ENCODE measurements around the gene ERP27. TPM values are rescaled to one million over a fixed set of nuclear protein-coding genes. Genes with fewer than 3 reads are reported as not detected.

Gene ERP27
- polyA plus RNA-seq, 10 donors: 0.14 to 1.2 (median 0.55) TPM; not detected in 1

DNA sequence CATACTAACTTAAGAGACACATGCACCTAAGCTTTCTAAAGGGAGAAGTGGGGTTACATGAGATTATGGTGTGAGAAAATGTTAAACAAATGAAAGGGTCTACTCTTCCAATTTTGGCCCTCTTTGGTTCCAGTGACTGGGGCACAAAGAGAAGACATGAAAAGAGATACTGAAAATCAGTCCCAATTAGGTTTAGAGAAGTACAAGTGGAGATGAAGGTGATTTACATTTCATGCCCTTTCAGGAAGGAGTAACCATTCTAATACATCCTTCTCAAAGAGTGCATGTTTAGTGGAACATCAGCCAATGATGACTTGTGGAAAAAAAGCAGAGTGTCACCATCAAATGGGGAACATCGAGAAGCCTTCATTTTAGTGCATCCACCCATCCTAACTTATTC, 67.1 kb downstream of the ERP27 start:
- no peak for DNase-seq

DNA sequence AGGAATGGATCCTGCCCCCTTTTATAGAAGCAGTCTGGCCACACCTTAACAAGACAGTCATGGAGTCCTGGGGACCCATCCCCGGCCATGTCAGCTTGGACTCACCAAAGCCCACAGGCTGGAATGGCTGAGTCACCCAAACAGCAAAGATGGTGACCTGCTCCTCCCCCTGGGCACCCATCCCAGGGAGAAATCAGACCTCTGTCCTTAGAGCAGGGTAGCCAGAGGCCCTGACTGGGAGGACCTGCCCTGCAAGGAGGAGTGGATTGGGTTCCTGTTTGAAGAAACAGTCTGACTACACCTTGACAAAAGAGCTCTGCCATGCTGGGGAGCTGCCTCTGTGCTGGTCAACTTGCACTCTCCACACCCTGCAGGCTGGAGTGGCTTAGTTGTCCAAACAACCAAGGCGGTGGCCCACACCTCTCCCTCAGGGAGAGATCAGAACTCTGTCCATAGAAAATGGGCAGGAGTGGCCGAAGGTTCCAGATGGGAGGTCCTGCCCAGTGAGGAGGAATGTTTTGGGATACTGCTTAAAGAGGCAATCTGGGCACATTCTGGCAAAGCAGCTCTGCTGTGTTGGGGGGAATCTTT, 69.3 kb downstream of the ERP27 start:
- DNase-seq: no peak

Other genes starting within 250 kb of the ERP27 start
- gene GUCY2C, start 241.9 kb downstream of the ERP27 start, polyA plus RNA-seq (ENCODE audit: insufficient read length in 10 of 10): under 1 TPM; 0.13 to 0.38 (median 0.25) TPM
- 10 to 100 TPM; 49.0 to 71.0 (median 58.8) TPM for gene WBP11, start 135.1 kb downstream of the ERP27 start, polyA plus RNA-seq (ENCODE audit: insufficient read length in 10 of 10)
- gene C12orf60, start 134.9 kb downstream of the ERP27 start, polyA plus RNA-seq (ENCODE audit: insufficient read length in 10 of 10): 1 to 10 TPM in 8 of 10 donors, under 1 TPM in 2; 0.73 to 2.5 (median 1.3) TPM
- gene SMCO3, start 124.4 kb downstream of the ERP27 start, polyA plus RNA-seq (ENCODE audit: insufficient read length in 10 of 10): under 1 TPM; 0.08 to 0.42 (median 0.19) TPM
- gene ART4, start 95.0 kb downstream of the ERP27 start, polyA plus RNA-seq (ENCODE audit: insufficient read length in 10 of 10): under 1 TPM in 9 of 10 donors, not detected in 1; 0.03 to 0.67 (median 0.19) TPM
- 100 to 1,000 TPM; 176 to 480 (median 293) TPM for gene MGP, start 52.7 kb downstream of the ERP27 start, polyA plus RNA-seq (ENCODE audit: insufficient read length in 10 of 10)
- 10 to 100 TPM; 33.5 to 83.5 (median 45.8) TPM for gene ARHGDIB, start 23.1 kb upstream of the ERP27 start, polyA plus RNA-seq (ENCODE audit: insufficient read length in 10 of 10)
- gene PDE6H, start 34.5 kb upstream of the ERP27 start, polyA plus RNA-seq (ENCODE audit: insufficient read length in 10 of 10): not detected